Mesenteric fat pad (tissue), 1 donor: ENCODE measurements around the gene FREM1. TPM values are rescaled to one million over a fixed set of nuclear protein-coding genes. Genes with fewer than 3 reads are reported as not detected.

Source experiments
- DNase-seq: peaks from one replicate; pipeline ENCODE4 v3.0.0-alpha.2; 2020; ENCODE audit warnings: low spot score
- total RNA-seq: library from RNA; stranded (reverse); fragmentation: NEBNext Ultra II Directional; extraction: Animal tissue kit (Norgen Biotek cat#: 25700); gene quantifications from one replicate; pipeline ENCODE4 v1.2.1, GENCODE V29; 2021
- donor health status: DM: yes; HTN: yes; CAD: no.

FREM1 gene
- total RNA-seq, 1 donor from 2014 or later = 6.4 TPM

DNA sequence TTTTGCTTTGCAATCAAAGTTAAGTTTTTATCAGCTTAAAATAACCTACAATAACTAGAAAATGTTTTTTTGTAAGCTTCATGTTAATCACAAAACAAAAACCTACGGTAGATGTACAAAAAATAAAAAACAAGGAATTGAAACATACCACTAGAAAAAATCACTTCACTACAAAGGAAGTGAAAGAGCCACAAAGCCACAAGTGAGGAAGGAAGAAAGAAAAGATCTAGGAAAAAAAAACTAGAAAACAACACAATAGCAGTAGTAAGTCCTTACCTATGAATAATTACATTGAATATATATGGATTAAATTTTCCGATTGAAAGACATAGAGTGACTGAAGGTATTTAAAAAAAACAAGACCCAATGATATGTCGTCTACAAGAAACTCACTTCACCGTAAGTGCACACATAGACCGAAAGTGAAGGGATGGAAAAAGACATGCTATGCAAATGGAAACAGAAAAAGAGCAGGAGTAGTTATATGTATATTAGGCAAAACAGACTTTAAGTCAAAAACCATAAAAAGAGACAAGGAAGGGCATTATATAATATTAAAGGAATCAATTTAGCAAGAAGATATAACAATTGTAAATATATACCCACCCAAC lies 203.6 kb downstream of the FREM1 start:
- DNase-seq = no peak

DNA sequence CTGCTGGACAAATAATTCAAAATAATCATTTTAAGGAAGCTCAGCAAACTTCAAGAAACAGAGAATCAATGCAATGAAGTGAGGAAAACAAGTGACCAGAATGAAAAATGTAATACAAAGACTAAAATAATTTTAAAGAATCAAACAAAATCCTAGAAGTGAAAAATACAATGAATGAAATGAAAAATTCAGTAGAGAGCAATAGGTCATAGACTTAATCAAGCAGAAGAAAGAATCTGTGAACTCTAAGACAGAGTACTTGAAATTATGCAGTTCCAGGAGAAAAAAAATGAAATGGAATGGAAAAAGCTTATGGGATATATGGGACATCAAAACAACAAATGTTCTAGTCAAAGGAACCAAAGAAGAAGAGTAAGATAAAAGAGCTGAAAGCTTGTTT lies 205.1 kb downstream of the FREM1 start:
- no peak for DNase-seq

DNA sequence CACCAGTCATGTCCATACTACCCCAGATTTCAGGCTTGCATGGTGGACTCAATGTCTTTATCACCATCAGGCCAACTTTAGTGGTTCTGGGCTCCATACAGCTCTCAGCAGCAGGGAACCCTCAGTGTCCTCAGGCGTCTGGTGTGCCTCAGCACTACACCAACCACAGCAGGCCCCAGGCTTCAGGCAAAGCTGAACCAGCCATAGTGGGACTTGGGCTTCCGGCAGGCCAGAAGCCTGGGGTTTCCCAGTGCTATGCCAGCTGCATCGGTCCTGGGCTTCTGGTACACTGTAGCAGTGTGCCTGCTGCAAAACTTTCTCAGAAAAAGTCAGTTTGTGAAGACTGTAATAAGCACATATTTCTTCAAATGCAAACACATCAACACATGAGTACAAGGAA lies 205.9 kb downstream of the FREM1 start:
- DNase-seq = no peak

DNA sequence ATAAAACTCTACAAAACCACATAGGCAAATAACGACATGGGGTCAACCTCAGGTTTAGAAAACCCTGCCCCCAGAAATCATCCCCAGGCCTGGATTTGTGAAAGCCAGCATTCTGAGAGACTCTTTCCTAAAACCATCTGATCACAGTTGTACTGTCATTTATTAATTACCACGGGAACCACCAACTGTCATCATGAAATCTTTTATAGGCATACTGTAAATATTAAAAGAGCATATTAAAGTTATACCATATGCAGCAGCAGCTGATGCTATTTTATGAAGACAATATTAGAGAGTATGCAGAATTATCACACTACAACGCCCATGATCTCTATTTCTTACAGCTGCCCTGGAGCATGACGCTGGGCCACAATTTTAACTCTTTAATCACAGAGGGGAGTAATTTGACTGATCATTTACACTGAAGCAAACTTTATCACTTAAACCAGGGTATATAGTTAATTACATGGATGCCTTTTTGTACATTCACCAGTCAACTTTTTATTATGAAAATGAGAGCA lies 208.0 kb downstream of the FREM1 start:
- no peak for DNase-seq

DNA sequence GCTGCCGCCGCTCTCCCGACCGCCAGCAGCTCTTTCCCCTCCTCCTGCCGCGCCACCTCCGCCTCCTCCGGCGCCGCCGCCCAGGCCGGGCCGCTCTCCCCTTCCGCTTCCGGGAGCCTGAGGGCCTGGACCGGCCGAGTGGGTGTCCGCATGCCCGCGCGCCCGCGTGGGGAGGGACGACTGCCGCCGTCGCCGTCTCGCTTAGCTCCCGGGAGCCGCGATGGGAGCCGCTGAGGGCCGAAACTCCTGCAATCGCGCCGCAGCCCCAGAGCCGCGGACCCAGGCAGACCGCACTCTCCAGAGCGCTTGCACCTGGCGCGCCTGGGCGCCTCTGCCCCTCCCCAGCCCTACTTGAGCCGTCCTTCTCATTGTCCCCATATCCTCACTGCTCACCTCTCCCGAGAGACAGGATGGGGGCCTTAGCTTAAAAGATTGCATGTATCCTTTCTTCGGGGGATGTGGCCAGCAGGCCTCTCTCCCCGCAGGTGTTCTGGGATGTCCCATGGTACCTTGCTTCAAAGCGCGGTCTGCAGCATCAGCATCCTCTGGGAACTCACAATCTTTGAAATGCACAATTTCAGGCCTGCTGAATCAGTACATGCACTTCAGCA lies 216.9 kb downstream of the FREM1 start, which contains the start of gene ZDHHC21:
Gene ZDHHC21, minus strand, starts transcription at position 182 of the 611 bp plus-strand sequence. CDS start 19,092 bp downstream, outside the sequence.
- peak; percentile 90 for DNase-seq

DNA sequence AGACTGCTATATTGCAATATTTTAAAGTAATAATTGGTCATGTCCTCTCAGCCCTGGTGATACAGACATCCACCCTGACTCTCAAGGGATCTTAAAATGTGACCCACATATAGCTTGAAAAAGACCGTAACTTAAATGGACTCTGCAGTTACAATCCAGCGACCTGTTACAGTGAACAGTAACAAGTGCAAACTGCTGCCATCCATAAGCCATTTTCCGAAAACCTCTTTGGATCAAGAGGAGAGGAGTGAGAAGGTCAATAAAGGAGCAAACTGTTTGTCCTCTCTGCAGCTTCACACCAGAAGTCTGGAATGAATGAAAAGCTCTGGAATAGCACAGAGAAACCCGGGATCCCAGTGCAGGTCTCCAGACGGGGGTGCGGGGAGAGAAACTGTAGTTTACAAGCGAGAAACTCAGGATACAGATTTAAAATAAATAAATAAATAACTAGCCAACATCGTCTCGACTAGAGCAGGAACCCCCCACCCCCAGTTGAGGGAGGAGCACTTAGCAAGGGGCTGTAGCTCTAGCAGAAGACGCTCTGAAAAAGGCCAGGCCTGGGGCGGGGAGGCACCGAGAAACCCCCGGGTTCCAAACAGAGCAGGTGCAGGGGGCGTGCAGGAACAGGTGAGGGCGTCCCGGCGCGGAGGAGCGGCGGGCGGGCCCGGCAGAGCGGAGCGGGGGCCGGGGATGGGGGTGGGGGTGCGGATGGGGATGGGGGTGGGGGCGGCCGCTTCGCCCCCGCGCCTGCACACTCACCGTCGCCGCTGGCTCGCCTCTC lies 217.6 kb downstream of the FREM1 start:
- no peak for DNase-seq

DNA sequence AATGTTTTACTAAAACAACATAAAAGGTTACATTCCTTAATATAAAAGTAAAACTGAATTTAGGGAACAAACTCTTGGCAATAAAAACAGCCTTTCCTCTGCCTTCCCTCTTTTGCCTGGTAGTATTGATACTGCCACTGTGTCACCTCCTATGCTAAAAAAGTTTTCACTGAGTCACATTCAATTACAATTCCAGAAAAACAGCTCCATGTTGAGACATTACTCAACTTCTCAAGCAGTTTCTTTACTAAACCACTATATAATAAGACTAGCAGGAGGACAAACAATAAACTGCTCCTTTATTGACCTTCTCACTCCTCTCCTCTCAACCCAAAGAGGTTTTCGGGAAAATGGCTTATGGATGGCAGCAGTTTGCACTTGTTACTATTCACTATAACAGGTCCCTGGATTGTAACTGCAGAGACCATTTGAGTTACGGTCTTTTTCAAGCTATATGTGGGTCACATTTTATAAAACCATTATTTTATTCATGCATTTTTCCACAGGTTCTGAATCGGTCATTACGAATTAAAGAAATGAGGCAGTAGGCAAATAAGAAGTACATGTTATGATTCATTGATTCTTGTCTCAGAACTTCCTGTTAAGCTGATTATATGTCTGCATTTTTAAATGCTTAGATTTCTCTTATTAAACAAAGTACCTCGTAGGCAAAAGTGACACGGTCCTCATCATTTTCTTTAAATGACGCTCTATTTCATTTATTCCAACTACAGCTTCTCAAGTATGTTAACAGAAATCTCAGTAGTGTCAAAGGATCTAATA lies 219.1 kb downstream of the FREM1 start:
- DNase-seq = no peak

DNA sequence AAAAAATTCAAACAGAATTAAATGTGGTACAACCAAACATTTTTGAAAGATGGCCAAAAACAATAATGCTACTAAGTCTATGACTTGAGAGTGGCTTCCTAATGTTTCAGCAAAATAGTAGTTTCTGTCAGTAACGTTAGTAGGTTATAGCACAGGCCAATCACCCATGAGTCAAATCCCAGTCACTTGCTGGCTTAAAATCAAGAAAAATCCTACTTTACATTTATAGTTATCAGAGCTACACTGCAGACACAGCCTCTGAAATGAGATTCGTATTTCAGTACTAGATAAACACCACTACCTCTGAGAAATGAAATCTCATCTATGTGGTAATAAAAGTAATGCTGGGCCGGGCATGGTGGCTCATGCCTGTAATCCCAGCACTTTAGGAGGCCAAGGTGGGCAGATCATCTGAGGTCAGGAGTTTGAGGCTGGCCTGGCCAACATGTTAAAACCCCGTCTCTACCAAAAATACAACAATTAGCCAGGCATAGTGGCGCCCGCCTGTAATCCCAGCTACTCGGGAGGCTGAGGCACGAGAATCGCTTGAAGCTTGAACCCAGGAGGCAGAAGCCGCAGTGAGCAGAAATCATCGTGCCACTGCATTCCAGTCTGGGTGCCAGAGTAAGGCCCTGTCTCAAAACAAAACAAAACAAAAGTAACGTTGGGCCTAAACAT lies 223.0 kb downstream of the FREM1 start:
- DNase-seq = no peak

DNA sequence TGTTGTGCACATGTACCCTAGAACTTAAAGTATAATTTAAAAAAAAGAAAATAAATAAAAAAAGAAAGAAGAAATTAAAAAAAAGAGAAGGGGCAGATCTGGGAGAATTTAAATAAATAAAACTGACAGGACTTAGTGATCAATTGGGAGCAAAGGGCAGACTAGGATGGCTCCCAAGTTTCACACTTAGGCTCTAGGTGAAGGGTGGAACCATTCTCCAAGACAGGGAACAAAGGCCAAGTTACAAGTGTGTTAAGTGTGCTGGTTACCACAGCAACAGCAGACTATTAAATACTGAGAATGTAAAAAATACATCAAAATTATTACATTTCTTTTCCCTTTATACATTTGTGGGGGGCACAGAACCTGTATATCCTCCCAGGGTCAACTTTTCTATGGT lies 224.1 kb downstream of the FREM1 start:
- DNase-seq = no peak

Other genes with a start within 250 kb of the FREM1 start
- gene ZDHHC21, start 217.0 kb downstream of the FREM1 start, total RNA-seq = 8.3 TPM
- gene CER1, start 187.7 kb downstream of the FREM1 start, total RNA-seq = not detected